Activated CD4-positive, alpha-beta T cell treated with anti-CD3 and anti-CD28 coated beads, Interleukin-2, amount 50 U/mL, for 48 hours (primary cell): ENCODE measurements around the gene ZAR1L.

ENCODE experiments used
- DNase-seq, 2 experiments: peaks; one replicate each; pipeline ENCODE4 v3.0.0-alpha.2; 2020

ZAR1L gene

DNA sequence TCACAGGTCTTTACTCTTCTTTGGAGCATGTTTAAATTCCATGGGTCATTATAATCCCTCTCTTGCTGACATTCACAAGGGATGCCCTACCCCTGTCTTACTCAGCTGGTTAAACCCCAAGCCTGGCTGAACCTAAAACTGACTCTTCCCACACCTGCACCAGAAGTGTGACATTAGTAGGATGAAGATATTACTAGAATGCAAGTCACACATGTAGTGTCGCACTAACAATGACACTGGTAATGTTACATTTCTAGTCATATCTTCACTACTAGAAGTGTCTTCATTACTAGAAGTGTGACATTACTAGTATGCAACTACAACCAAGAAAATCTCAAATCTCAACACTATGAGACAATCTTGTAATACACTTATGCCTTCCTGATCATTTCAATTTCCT, 14.2 kb downstream of the ZAR1L start:
- peak in 1 of 2 experiments; percentile 18 for DNase-seq

GRCh38 chr13:32300406-32300805, 14.8 kb downstream of the ZAR1L start:
- no peak for DNase-seq

GRCh38 chr13:32299893-32300292, 15.3 kb downstream of the ZAR1L start:
- no peak for DNase-seq

- no peak for DNase-seq
Measured at GRCh38 chr13:32298695-32299094, 16.5 kb downstream of the ZAR1L start.

- DNase-seq = no peak
Measured at GRCh38 chr13:32297206-32297605, 18.0 kb downstream of the ZAR1L start.

DNA sequence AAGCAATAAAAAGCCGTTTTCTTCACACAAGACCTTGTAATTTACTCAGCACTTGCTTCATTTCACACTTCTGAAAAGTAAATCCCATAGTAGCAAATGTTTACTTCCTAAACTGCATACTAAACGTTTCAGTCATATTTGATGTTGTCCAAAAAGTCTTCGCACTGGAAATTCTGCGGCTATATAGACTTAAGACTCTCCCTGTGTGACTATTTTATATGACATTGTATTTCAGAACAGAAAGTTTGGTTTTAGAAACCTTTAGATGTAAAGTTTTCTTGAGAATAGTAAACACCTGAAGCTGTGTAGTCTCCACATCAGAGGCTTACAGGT, 29.6 kb downstream of the ZAR1L start:
- DNase-seq = no peak

- no peak for DNase-seq
Measured at GRCh38 chr13:32284927-32285632, 30.1 kb downstream of the ZAR1L start.

DNA sequence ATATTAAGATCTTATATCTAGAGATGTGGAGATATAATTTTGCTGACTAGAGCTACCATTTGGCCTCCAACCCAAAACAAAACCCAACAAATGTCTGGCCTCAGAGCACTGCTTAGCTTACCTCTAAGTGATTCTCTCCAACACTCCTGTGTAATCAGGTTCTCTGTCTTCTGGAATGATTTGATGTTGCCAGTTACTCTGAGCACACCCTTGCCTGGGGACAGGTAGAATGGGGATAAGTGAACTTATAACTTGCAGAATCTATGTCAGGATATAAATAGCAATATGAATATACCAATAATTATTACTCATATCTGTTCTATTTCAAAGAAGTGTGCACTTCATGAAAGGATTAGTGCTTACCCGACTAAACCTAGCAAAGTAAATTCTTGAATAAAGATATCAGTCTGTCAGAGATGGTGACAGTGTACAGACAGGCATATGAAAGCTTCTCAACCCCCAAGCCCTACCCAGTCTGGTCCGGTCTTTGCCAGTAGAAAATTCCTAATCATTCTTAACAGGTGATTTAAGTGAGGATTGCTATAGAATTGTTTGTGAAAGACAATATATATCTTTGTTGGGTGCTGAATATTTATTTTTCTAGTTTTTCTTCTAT, 33.0 kb downstream of the ZAR1L start:
- DNase-seq = no peak

GRCh38 chr13:32281096-32281495, 34.1 kb downstream of the ZAR1L start:
- DNase-seq = no peak

DNA sequence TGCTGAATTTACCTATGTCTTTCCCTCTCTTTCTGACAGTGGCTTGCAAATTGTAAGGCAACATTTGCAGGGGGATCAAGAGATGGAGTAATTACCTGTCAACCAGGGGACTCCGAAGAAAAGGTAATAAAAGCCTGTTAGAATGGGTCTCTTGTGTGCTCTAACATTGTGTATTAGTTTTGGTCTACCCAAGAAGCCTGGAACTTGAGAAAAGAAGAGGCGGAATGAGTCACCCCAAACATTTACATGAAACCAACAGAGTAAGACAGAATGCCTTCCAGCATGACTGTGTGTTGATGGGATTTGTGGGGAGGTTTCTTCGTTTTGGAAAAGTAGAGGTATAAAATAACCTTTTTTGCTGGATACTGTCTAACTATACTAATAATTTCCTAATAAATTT, 36.7 kb downstream of the ZAR1L start:
- DNase-seq = no peak

DNA sequence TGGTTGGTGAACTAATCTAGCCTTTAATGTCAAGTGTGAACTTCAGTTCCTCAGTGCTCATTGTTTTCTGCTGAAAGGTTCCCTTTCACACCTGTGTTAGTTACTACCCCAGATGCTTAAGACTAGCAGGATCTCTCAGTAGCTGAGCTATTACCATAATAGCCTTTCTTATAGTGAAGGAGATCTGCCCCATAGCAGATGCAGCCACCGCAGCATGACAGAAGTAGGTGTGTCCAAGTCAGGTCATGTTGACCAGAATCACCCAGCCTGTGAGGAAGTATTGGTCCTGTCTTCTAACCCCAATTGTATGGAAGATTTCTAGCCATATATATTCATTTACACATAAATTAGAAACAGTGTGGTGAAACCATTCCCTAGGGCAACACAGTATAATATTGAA, 37.3 kb downstream of the ZAR1L start:
- no peak for DNase-seq

GRCh38 chr13:32272021-32272683, 43.0 kb downstream of the ZAR1L start:
- no peak for DNase-seq

DNA sequence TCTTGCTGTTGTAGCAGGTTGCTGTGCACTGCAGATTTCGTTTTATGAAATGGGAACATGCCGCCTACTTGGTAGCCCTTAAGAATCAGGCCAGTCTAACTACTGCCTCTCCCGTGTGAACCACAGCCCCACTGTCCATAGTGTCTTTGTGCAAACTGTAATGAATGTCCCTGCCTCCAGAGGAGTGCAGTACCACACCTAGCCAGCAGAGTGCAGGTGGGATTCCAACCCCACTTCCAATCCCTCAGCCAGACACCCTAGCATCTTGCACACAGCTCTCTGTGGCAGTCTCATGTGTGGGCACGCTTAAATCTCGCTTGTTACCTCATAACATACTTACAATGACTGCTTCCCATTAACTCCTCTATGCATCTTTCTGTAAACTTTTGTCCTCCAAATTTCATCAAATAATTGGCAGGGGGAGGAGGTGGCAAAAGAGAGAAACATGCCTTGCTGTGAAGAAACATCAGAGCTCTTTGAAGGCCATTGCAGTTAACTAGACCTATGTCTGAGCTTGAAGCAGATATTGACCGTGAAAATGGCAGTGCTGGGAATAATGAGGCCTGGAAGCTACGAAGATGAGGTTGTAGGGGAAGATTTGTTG, 47.2 kb downstream of the ZAR1L start:
- peak; percentile 60 to 67 for DNase-seq

GRCh38 chr13:32266130-32266529, 49.0 kb downstream of the ZAR1L start:
- DNase-seq = no peak

- no peak for DNase-seq
Measured at GRCh38 chr13:32265726-32266125, 49.4 kb downstream of the ZAR1L start.

- DNase-seq = no peak
Measured at GRCh38 chr13:32264407-32264806, 50.8 kb downstream of the ZAR1L start.

GRCh38 chr13:32262619-32263018, 52.5 kb downstream of the ZAR1L start:
- no peak for DNase-seq

DNA sequence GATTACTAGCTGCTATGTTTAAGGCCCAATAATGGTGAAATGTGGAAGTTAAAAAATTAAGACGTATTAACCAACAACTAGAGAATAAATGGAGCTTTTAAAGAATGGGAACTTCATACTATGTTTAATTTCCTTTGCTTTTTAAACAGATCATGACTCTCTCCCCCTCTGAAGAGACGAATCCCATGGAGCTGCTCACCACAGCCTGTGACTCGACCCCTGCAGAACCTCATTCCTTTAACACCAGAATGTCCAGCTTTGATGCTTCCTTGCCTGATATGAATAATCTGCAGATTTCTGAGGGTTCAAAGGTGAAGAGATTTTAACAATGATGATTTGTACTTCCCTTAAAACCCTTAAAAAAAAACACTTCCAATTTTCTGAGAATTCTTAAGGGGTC, 53.0 kb downstream of the ZAR1L start:
- DNase-seq = no peak

DNA sequence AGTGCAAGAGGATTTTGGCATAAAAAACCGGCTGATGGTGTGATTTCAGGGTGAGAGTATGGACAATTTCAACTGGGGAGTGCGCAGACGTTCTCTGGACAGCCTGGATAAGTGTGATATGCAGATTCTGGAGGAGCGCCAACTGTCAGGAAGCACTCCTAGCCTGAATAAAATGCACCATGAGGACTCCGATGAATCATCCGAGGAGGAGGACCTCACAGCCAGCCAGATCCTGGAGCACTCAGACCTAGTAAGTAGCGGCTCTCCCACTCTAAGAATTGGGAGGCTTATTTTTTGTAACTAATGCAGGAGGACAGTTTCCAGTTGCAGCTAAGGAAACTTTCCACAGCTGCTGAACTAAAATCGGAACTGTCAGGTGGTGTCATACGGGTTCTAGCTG, 53.6 kb downstream of the ZAR1L start:
- no peak for DNase-seq

DNA sequence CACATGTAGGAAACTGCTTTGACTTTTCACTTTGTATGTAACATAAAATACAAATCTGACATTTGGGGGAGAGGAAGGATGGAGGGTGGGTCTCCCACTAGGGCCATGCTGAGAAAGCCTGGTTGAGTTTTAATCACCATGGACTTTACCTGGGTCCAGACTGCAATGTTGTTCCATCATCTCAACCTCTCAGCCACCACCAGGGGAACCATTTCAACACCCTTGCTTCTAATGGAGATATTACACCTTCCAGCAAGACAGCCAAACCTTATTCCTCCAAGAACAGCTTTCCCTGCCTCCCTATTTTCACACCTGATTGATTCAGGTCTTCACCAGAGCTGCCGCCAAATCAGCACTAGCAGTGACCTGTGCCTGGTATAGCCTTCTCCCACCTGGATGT, 56.0 kb downstream of the ZAR1L start:
- DNase-seq = no peak

GRCh38 chr13:32257649-32258048, 57.5 kb downstream of the ZAR1L start:
- no peak for DNase-seq

DNA sequence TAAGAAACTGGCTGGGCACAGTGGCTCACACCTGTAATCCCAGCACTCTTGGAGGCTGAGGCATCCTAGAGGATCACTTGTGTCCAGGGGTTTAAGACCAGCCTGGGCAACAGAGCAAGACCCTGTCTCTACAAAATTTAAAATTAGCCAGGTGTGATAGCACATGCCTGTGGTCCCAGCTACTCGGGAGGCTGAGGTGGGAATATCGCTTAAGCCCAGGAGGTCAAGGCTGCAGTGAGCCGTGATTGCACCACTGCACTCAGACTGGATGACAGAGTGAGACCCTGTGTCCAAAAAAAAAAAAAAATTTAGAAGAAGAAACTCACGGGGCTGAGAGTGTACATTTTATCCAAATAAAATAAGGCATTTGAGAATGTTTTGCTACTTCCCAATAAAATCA, 58.9 kb downstream of the ZAR1L start:
- DNase-seq = no peak

DNA sequence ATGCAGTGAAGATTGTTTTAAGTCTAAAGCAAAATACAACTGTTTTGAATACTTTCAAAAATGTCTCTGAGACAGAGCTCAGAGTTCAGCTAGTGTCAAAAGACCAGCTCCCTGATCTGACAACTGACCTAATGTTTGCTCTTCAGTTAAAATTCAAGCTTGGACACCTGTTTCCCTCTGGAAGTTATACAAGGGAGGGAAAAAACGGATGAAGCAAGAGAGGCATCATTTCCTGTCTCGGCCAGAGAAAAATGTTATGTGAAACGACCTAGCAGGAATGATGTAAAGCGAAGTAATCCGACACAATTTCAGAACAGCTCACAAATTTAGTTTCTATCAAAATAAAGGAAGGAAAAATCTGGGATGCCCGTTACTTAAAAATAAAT, 59.4 kb downstream of the ZAR1L start:
- no peak for DNase-seq
